ENCODE results near the gene RARA.
A peak's percentile ranks its signal among the peaks of the same experiment; 100 is the strongest.
"Not testable (repeated sequence)": the region's sequence is repeated elsewhere in the genome, so short reads cannot be mapped to it uniquely, and the experiment has no call there.

Gene RARA

GRCh38 chr17:40376541-40376940, 67.6 kb downstream of the RARA start:
- not testable (repeated sequence) for DNase-seq (ENCODE audit: low spot score)

GRCh38 chr17:40377832-40378231, 68.9 kb downstream of the RARA start:
- DNase-seq (ENCODE audit: low spot score) = no peak

- DNase-seq (ENCODE audit: low spot score) = no peak
Measured at GRCh38 chr17:40378966-40379365, 70.0 kb downstream of the RARA start.

- DNase-seq (ENCODE audit: low spot score) = no peak
Measured at GRCh38 chr17:40382251-40382650, 73.3 kb downstream of the RARA start.

- DNase-seq (ENCODE audit: low spot score) = not testable (repeated sequence)
Measured at GRCh38 chr17:40386555-40386954, 77.6 kb downstream of the RARA start.

GRCh38 chr17:40399185-40399584, 90.2 kb downstream of the RARA start:
- DNase-seq (ENCODE audit: low spot score) = peak; percentile 40

- no peak for DNase-seq (ENCODE audit: low spot score)
Measured at GRCh38 chr17:40402668-40403067, 93.7 kb downstream of the RARA start.

- no peak for DNase-seq (ENCODE audit: low spot score)
Measured at GRCh38 chr17:40404003-40404402, 95.0 kb downstream of the RARA start.

Measured in COLO829 (cell line).